Keratinocyte (primary cell): Measurements from ENCODE around the gene REPS1.

Source experiments
- EZH2 ChIP-seq: IDR thresholded peaks from one replicate; pipeline ENCODE4 v1.6.1; 2012; ENCODE audit warnings: inconsistent platforms, mild to moderate bottlenecking, low read length, moderate library complexity
- TF ChIP-seq, protein P1 (sequence below), 3 experiments: IDR thresholded peaks in 1 of 3; conservative IDR thresholded peaks in 1 of 3; optimal IDR thresholded peaks in 1 of 3; 2 replicates in 2 of 3; 3 replicates in 1 of 3; pipeline versions ENCODE3 to v1.5.1; 2011; ENCODE audit warnings: low read length in 3 of 3, mild to moderate bottlenecking in 3 of 3, moderate library complexity in 2 of 3, control low read depth in 1 of 3, inconsistent platforms in 1 of 3; ENCODE audit not compliant: insufficient read depth in 2 of 3; ENCODE audit errors: extremely low read depth in 1 of 3

GRCh38 chr6:138999949-139000725, 12.1 kb upstream of the REPS1 start:
- TF ChIP-seq, protein P1, sequence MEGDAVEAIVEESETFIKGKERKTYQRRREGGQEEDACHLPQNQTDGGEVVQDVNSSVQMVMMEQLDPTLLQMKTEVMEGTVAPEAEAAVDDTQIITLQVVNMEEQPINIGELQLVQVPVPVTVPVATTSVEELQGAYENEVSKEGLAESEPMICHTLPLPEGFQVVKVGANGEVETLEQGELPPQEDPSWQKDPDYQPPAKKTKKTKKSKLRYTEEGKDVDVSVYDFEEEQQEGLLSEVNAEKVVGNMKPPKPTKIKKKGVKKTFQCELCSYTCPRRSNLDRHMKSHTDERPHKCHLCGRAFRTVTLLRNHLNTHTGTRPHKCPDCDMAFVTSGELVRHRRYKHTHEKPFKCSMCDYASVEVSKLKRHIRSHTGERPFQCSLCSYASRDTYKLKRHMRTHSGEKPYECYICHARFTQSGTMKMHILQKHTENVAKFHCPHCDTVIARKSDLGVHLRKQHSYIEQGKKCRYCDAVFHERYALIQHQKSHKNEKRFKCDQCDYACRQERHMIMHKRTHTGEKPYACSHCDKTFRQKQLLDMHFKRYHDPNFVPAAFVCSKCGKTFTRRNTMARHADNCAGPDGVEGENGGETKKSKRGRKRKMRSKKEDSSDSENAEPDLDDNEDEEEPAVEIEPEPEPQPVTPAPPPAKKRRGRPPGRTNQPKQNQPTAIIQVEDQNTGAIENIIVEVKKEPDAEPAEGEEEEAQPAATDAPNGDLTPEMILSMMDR (optimal IDR thresholded peaks at IDR 0.05 in 1 of 3, IDR thresholded peaks at IDR 0.05 in 1 of 3, conservative IDR thresholded peaks at IDR 0.05 in 1 of 3; ENCODE audit: extremely low read depth in 1 of 3, insufficient read depth in 2 of 3, low read length in 3 of 3) = no peak
- no peak for TF ChIP-seq EZH2
